Peyer's patch (tissue), 4 donors: ENCODE measurements around the gene POU2AF2.

Experiments
- POLR2A ChIP-seq, 2 donors: fragments of 450-650 bp; IDR thresholded peaks; one replicate each; pipeline ENCODE4 v1.5.1; 2017; ENCODE audit warnings: antibody characterized with exemption in 2 of 2, mild to moderate bottlenecking in 2 of 2, moderate library complexity in 2 of 2
- TF ChIP-seq, protein P1 (sequence below), 6 experiments: fragments of 450-650 bp in 4 of 6; fragments of 200-600 bp in 2 of 6; sonication (generic) in 1 of 6; IDR thresholded peaks; one replicate each; pipeline ENCODE4 v1.5.1; 2017 to 2019; ENCODE audit warnings: antibody characterized with exemption in 6 of 6, mild to moderate bottlenecking in 3 of 6, moderate library complexity in 1 of 6

DNA sequence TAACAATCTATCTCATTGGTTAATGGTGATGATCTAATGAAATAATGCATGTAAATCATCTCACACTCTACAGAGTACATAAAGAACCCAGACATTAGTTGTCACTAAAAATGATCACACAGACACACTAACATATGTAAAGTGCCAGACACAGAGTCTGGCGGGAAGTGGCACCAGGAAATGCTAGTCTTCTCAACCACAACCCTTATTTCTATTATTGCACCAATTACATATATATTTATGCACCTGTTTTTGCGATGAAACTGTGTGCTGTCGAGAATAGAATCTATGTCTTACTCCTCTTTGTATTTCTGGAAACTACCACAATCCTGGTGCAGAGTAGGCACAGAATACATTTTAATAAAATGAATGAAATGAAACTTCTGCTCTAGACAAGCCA is 26.9 kb downstream of the POU2AF2 start:
- TF ChIP-seq, protein P1, sequence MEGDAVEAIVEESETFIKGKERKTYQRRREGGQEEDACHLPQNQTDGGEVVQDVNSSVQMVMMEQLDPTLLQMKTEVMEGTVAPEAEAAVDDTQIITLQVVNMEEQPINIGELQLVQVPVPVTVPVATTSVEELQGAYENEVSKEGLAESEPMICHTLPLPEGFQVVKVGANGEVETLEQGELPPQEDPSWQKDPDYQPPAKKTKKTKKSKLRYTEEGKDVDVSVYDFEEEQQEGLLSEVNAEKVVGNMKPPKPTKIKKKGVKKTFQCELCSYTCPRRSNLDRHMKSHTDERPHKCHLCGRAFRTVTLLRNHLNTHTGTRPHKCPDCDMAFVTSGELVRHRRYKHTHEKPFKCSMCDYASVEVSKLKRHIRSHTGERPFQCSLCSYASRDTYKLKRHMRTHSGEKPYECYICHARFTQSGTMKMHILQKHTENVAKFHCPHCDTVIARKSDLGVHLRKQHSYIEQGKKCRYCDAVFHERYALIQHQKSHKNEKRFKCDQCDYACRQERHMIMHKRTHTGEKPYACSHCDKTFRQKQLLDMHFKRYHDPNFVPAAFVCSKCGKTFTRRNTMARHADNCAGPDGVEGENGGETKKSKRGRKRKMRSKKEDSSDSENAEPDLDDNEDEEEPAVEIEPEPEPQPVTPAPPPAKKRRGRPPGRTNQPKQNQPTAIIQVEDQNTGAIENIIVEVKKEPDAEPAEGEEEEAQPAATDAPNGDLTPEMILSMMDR (IDR thresholded peaks at IDR 0.05), result no peak
- TF ChIP-seq POLR2A (IDR thresholded peaks at IDR 0.05), result no peak
